Renal pelvis (tissue), 4 donors: ENCODE results near the gene SULT2B1. TPM values are rescaled to one million over a fixed set of nuclear protein-coding genes. Genes with fewer than 3 reads are reported as not detected.

Source experiments
- DNase-seq: peaks from one replicate; pipeline ENCODE4 v3.0.0-alpha.2; 2013
- polyA plus RNA-seq, 3 donors: library from polyadenylated mRNA; unstranded; fragments of 120-200 nt; gene quantifications; one replicate each; pipeline ENCODE4 v1.2.1, GENCODE V29; 2013; ENCODE audit not compliant: insufficient read length in 3 of 3

The SULT2B1 gene
- polyA plus RNA-seq, 3 donors = 0.43 to 0.81 (median 0.43) TPM

DNA sequence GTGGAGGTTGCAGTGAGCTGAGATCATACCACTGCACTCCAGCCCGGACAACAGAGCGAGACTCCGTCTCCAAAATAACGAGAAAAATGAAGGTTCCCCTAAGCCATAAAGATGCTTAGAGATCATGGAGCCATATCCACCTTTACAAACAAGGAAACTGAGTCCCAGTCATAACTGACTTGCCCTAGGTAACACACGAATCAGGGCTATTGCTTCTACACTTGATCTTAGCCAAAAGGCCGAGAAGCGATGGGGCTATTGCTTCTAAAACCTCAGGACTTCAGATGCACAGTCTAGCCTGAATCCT lies 82.0 kb downstream of the SULT2B1 start:
- DNase-seq = no peak

DNA sequence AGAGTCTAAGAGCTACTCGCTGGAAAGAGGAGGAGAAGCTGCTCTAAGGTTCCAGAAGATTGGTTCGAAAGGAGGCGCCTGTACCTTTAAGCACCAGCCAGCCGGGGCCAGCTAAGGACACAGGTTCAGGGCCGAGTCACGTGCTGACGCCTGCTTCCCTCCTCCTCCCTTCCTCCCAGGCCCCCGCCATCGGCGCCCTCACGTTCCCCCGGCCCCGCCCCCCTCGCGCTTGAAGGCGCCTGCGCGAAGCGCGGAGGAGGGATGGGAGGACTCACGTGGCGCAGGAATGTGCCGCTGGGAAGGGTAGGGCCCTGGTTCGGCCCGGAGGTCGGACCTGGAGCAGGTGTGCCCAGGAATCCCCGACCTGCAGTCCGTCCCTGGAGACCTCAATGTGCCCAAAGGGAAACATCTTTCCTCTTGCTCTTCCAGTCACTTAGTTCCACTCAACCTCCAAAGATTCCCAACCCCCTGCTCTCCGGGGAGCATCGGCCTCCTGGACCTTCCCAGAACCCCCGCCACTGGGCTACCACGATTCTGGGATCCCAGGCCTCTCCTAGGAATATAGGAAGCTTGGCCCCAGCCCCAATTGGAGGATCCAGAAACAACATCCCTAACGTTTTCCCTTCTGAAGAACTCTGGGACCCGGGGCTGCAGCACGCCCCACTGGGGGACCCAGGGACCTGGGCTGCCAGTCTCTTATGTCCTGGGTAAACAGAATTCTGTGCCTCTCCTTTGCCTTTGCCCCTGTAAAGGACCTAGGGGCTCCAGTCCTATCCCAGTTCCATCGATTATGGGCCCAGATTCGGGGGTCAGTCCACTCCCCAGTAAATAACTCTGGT lies 82.7 kb downstream of the SULT2B1 start:
- peak; percentile 95 for DNase-seq

DNA sequence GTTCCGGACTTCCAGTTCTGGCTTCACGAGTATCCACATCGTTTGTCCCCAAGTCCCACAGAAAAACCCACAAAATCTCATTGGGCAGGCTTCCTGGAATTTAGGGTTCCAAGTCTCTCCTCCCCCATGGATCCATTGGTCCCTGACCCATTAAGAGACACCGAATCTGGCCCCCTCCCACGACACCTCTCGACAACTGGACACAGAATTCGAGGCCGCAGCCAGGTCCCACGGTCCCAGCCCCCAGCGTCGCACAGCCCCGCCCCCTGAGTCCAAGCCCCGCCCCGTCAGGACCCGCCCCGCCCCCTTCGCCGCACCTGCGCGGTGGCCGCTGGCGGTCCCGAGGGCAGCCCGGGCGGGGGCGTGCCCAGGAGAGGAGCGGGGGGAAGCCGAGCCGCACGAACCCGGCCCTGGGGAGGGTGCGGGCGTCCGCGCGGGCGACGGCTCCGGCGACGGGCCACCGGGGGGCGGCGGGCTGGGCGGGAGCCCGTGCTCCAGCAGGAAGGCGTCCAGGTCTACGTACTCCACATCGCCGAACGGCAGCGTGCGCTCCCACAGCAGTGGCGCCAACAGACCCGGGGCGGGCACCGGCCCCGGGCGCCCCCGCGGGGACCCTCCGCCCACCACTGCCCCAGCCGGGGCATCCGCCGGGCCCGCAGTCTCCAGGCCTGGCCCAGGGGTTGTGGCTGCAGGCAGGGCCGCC lies 83.4 kb downstream of the SULT2B1 start:
- no peak for DNase-seq

DNA sequence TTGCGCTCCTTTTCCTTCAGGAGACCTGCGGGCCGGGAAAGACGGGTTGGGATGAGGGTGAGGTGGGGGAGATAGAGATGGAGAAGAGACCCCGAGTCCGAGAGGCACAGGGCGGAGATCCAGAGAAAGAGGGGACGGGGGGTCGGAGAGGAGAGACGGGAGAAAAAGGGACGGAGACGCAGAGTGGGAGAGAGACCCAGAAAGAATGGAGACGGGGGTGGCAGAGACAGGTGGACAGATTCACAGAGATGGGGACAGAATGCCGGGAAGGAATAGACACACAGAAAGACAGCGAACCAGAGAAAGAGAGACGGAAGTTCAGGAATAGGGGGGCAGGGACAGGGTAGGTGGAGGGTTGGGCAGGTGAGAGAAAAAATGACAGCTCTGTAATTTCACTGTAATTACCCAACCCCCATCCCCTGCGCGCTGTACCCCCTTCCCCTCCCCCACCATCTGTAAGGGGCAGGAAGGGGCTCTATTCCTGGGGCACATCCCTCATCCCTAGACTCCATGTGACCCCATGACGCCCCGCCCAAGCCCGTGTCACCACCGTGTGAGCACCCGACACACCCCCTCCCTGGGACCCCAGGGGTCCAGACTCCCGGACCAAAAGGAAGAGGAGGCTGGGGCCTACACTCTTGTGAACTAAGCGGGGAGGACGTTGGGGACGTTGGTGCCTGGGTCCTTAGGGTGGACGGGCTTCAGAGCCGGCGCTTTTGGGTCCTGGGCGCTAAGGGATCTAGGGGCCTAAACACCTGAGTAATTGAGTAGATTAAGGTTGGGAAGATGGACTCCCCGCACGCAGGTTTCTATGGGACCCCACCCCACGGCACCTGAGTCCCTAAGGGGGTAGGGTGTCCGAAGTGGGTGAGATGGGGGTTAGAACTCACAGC lies 84.2 kb downstream of the SULT2B1 start:
- DNase-seq = no peak

DNA sequence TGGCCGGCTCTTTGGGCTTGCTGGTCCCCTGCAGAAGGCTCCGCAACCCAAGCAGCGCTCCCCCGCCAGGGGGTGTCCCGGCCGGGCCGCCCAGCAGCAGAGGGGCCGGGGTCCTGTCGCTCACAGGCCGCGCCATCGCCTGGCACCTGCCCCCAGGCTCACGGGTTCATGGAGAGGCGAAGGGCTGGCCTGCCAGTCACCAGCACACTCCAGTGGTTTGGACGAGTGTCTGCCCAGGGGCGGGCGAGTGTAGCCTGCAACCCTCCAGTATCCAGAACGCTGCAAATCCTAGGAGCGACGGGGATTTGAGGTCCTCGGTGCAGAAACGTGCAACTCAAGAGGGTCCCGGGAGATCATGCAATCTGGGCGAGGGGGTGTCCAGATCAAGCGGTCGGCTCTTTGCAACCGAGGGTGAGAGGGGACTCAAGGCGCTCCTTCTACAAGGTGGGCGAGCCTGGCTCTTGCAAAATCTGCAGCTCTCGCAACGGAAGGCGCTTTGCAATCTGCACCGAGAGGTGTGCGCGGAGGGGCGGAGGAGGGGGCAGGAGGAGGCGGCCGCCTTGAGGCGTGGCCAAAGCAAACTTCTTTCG lies 85.0 kb downstream of the SULT2B1 start, which contains the start of gene DBP:
TSS of gene DBP (minus strand) at position 521 of the 590 bp plus-strand sequence. CDS start at position 136, 385 bp downstream.
- DNase-seq = no peak

DNA sequence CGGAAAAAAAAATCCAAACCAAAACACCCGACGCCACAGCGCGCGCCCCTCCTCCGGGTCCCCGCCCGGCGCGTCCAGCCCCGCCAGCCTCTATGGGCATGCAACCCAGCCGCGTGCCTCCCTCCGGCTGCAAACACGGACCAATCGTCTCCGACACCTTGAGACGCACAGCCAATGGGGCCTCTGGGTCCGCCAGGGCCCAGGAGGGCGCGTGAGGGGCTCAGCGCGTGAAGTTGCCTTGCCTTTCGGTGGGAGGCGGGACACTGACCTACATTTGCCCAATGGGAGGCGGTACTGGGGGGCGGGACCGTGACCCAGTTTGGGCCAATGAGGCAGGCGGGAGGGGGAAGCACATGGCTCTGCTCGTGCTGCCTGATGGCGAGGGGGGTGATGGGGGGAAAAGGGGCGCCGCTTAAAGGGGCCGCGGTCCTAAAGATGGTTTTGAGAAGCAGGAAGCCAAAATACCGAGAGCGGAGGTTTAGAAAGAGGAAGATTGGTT lies 85.5 kb downstream of the SULT2B1 start:
- peak; percentile 99 for DNase-seq

DNA sequence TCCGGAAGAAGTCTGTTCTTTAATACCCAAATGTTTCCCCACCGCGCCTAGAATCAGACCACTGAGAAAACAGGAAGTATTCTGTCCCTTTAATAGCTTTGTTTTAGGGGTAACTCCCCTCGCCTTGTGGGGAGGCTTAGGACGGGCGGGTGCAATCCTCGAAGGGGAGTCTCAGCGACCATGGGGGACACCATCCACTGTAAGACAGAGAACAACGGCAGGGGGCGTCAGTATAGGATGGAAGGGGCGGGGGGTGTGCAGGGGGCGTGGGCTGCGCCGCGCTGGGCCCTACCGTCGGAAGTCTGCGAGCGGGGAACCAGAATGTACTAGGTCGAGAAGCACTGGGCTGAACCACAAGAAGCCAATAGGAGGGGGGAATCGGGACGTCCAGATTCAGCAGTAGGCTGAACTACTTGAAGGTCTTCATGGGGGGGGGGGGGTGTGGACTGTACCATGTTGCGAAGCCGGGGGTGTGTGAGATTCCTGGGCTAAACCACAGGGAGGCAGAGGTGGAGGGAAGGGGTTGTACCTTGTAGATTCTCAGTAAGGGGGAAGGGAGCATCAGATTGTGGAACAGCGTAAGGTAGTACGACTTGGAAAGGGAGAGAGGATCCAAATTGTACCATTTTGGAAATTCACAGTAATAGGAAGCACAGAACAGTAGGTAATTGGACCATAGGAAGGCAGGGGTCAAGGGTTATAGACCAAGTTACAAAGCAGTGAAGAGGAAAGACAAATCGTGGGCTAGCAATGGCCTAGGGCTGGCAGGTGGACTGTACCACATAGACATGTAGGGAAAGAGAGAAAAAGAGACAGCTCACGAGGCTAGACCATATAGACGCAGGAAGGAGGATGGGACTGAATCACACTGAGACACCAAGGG lies 86.2 kb downstream of the SULT2B1 start:
- peak; percentile 95 for DNase-seq

DNA sequence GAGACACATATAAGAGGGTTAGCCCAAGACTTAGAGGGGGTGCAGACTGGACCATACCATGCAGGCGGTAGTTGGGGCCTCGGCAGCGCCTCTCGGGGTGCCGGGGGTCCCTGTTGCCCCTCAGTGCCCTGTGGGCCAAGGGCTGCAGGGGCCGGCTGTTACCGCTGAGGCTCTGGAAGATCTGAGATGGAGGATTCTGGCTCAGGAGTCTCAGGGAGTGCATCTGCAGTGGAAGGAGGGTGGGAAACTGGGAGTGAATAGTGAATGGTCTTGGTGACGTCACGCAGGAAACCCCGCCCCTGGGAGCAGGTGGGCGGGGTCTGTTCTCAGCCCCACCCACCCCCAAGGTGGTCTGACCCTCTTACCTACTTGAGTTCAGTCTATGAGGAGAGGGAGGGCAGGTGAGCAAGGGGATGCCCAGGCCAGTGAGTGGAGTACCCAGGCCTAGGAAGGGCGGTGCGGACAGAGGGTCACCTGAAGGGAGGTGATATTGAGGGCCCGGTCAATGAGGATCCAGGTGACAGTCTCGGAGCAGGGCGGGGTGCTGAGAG lies 86.9 kb downstream of the SULT2B1 start:
- no peak for DNase-seq

DNA sequence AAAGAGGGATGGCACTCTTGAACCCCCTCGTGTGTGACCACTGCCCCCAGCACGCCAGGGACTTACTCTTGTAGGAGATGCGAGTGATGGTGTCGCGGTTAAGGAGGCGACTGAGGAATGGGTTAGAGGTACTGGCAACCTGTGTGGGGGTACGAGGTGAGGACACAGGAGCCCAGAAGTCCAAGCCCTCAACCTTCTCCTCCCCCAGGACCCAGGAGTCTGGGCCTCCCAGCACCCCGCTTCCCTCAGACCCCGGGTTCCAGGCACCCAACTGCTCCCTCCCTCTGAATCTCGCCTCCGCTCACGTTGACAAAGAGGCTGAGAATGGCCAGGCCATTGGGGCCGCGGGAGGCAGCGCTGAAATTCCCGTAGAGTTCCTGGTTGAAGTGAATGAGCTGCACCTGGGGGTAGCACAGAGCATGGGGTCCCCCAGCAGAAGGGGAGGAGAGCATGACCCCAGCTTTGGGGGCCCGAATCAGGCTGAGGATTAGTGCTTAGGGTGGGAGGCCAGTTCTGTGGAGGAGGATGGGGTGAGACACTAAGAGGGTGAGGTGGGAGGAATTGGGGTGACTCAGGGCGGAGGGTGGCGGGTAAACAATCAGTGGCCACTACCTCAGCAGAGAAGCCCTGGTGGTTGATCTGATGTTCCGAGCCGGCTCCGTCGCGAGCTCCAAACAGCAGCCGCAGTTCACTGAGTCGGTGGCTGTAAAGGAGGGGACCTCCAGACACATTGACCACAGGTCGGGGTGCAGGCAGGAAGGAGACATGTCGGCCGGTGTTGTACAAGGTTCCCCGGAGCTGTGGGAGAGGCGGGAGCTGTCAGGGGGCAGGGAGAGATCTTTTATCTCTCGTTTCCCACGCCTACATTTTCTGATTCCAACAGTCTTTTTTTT lies 87.8 kb downstream of the SULT2B1 start:
- DNase-seq = no peak

DNA sequence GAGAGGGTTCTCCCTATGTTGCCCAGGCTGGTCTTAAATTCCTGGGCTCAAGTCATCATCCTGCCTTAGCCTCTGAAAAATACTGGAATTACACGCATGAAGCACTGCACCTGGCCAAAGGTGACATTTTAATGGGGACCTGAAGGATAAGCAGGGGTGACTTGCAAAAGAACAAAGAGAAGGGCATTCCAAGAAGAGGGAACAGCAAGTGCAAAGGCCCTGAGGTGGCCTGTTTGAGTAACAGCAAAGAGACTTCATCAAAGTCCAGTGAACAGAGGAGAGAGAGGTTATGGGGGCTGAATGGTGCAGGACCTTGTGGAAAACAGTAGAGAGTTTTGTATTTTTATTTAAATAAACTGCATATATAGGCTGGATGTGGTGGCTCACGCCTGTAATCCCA lies 89.9 kb downstream of the SULT2B1 start:
- no peak for DNase-seq

DNA sequence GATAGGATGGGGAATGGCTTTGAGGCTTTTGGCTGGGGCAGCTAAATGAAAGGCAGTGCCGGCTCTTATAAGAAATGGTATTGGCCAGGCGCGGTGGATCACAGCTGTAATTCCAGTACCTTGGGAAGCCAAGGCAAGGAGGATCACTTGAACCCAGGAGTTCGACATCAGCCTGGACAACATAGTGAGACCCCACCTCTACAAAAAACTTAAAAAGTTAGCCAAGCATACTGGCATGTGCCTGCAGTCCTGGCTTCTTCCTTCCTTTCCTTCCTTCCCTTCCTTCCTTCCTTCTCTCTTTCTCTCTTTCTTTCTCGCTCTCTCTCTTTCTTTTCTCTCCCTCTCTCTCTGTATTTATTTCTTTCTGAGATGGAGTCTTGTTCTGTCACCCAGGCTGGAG lies 90.9 kb downstream of the SULT2B1 start:
- no peak for DNase-seq

DNA sequence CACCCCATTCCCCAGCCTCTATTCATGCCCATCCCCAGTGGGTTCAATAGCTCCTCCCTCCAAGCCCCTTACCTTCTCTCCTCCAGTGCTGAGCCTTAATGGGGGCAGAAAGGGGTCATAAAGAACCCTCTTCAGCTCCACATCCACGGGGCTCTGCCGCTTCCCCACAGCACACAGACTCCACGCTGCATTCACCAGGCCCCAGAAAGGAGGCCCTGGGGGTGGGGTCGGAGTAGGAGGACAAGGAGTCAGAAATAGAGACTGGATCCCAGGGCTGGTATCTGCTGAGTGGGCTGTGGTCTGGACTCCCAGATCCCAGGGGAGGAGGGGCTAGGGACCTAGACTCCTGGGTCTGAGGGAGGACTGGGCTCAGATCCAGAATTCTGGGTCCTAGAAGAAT lies 92.4 kb downstream of the SULT2B1 start:
- no peak for DNase-seq

DNA sequence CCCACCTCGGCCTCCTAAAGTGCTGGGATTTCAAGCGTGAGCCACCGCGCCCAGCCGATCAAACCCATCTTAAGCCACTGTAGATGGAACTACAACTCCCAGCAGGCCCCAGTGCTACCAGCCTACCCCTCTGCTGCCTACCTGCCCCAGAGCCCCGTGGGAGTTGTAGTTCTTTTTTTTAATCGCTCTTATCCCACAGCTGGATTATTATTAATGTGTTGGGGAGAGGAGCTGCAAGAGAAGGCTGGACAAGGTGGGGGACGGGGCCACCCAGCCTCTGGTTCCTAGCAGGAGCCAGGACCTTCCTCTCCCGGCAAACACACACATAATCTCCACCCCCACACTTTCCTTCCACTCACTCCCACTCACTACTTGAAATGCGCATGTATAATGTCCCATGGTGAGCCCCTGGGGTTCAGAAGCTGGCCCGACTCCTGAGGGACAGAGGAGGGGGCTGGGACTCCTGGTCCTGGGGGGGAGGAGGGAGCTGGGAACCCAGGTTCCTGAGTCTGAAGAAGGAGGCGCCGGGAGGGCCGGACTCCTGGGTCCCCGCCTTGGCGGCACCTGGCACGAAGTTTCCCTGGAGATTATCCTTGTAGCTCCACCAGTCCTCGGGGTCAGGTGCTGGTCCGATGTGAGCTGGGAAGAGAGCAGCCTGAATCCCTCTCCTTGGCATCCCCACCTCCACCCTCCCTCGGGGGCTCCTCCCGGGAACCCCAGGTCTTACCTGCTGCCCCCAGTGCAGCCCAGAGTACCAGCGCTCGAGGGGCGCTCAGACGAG lies 93.1 kb downstream of the SULT2B1 start:
- DNase-seq = no peak

DNA sequence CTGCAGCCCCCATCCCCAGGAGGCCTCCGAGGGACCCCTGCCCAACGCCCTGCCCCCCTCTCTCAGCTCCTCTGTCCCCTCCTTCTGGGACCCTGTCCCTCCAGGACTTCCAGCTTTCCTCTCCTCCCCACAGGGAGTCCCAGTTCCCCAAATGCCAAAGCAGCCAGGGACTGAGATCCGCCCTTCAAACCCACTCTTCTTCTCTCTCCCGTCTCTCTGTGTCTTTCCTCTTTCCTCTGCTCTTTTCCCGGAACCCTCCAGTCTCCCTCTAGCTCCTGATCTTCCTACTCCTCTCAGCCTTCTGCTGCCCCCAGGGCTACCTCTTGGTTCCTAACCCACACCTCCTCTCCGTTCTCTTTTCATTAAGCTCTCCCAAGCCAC lies 93.6 kb downstream of the SULT2B1 start:
- DNase-seq = no peak

DNA sequence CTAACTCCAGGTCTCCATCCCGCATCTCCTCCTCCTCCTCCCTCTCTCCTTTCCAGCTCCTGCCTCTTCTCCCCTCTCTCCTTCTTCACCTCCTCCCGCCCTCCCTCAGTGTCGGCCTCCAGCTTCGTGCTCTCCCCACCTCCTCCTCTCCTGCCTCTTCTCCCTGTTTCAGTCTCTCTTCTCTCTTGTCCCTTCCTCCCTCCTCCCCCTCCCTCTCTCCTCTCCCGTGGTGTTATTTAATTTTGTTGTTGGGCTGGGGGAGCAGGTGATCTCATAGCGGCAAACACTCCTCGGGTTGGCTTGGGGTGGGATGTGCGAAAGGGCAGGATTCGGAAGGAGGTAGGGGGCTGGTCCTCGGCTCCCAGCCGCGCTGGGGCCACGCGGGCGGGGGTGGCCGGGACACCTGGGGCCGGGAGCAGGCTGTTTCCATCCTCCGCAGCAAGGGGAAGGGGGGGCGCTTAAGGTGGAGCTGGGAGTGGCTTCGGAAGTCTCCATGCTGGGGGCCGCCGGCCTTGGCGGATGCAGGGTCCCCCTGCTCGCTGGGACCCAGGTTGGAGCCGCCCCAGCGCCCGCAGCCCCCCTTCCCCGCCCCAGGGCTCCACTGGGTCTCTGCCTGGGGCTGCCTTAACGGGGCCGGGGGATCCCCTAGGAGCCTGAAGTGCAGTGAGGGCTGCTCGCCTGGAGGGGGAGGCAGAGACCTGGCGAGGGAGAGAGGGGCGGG lies 94.2 kb downstream of the SULT2B1 start, which contains the start of gene CA11:
TSS of gene CA11 (minus strand) at position 187 of the 721 bp plus-strand sequence. CDS start 555 bp downstream, outside the sequence.
- DNase-seq = peak; percentile 92

DNA sequence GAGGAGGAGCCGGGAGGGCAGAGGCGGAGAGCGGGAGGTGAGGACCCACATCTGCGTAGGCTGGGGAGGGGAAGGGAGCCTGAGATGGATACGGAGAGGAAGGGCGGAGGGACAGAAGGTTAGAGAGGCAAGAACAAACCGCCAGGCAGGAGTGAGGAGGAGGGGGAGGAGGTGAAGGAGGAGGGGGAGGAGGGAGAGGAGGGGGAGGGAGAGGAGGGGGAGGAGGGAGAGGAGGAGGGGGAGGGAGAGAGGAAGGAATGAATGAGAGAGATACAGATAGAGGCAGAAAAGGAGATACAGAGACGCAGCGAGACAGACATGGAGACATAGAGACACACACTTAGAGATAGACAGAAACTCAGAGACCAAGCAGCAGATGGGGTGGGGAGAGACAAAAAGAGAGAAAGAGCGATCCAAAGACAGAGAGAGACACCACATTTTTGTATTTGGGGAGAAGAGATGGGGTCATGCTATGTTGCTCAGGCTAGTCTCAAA lies 94.8 kb downstream of the SULT2B1 start:
- DNase-seq = no peak

DNA sequence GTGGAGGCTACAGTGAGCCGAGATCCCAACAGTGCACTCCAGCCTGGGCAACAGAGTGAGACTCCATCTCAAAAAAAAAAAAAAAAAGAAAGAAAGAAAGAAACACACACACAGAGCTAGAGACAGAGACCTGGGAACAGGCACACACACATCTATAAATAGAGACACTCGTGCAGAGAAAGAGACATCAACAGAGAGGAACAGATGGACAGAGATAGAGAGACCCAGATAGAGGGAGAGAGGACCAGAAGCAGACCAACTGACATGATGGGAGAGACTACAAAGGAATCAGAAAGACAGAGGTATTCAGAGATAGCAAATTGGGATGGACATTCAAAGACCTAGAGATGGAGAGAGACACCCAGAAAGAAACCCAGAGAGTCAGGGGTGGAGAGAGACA lies 96.2 kb downstream of the SULT2B1 start:
- no peak for DNase-seq
